Prostate gland (tissue), 2 donors: ENCODE data around the gene KCNK7. TPM values are rescaled to one million over a fixed set of nuclear protein-coding genes. Genes with fewer than 3 reads are reported as not detected.

Source experiments
- DNase-seq: peaks from one replicate; pipeline ENCODE4 v3.0.0-alpha.2; 2019; ENCODE audit warnings: low spot score
- H3K27ac ChIP-seq, 2 donors: fragments of 200-600 bp; sonication (generic); 2 replicates each; pipeline ENCODE4 v1.5.1; 2017 to 2019
- H3K27me3 ChIP-seq: fragments of 200-600 bp; sonication (generic); replicated peaks from 2 replicates; pipeline ENCODE4 v1.5.1; 2019; ENCODE audit not compliant: insufficient read depth
- H3K36me3 ChIP-seq, 2 donors: fragments of 200-600 bp; sonication (generic); 1 replicate in 1 of 2; 2 replicates in 1 of 2; pipeline versions ENCODE4 v1.5.1 to v1.8.1; 2017 to 2019
- H3K4me1 ChIP-seq: fragments of 200-600 bp; sonication (generic); replicated peaks from 2 replicates; pipeline ENCODE4 v1.5.1; 2019
- H3K4me3 ChIP-seq, 2 donors: fragments of 200-600 bp; sonication (generic); 2 replicates each; pipeline ENCODE4 v1.5.1; 2017 to 2019
- H3K9me3 ChIP-seq: fragments of 200-600 bp; sonication (generic); 2 replicates; pipeline ENCODE4 v1.5.1; 2017
- CTCF ChIP-seq, 4 experiments: fragments of 200-600 bp in 2 of 4; fragments of 450-650 bp in 2 of 4; sonication (generic) in 2 of 4; IDR thresholded peaks; 1 replicate in 3 of 4; 2 replicates in 1 of 4; pipeline ENCODE4 v1.5.1; 2016 to 2019; ENCODE audit warnings: antibody characterized with exemption in 4 of 4, mild to moderate bottlenecking in 2 of 4, moderate library complexity in 2 of 4
- POLR2A ChIP-seq: fragments of 450-650 bp; IDR thresholded peaks from one replicate; pipeline ENCODE4 v1.6.1; 2016; ENCODE audit warnings: antibody characterized with exemption, mild to moderate bottlenecking
- POLR2AphosphoS5 ChIP-seq: sonication (generic); formaldehyde crosslinking; IDR thresholded peaks from one replicate; pipeline ENCODE4 v1.6.1; 2017; ENCODE audit warnings: antibody characterized with exemption
- WGBS: methylation state at CpG from one replicate; pipeline ENCODE4 v1.1.5; 2018; 5-methylcytosine and 5-hydroxymethylcytosine counted together
- intact Hi-C: fragments of 100-400 bp; cut with DNase I; formaldehyde crosslinking; loops from one replicate; pipeline ENCODE4 v1.14.2; 2022
- total RNA-seq, 2 donors: library from RNA; depleted of rRNA; stranded (reverse); fragments of >200 nt; gene quantifications; one replicate each; pipeline ENCODE4 v1.1.0, GENCODE V29; 2016

Gene KCNK7
- total RNA-seq, 2 donors from 2014 or later: 0.74 TPM; not detected in 1

GRCh38 chr11:65592858-65593517 lies 2.6 kb downstream of the KCNK7 start:
- WGBS: 65% methylated on average over 22 of the region's 22 CpGs
- no peak overlapping the region for H3K4me3 ChIP-seq
- H3K27ac ChIP-seq: peak overlapping the region; percentile 29 to 47
- TF ChIP-seq CTCF (IDR thresholded peaks at IDR 0.05) (no peak), POLR2AphosphoS5 (peak; percentile 72), POLR2A (peak; percentile 13)
- H3K4me1 ChIP-seq: no peaks in the 10 kb centered on the region
- intact Hi-C loops: no loop called here
- DNase-seq: peak; percentile 64
- H3K9me3 ChIP-seq: no peaks in the 10 kb centered on the region
- no peaks in the 10 kb centered on the region for H3K27me3 ChIP-seq
- H3K36me3 ChIP-seq: peaks cover 0 to 9% of the 10 kb centered on the region in 2 donors

- peak overlapping the region; percentile 29 to 47 for H3K27ac ChIP-seq
- H3K4me3 ChIP-seq: no peak overlapping the region
- TF ChIP-seq POLR2AphosphoS5 (no peak), CTCF (IDR thresholded peaks at IDR 0.05) (peak in 2 of 4 experiments; percentile 23 to 35)
- intact Hi-C loops: no loop called here
- WGBS: 39% methylated on average over 73 of the region's 106 CpGs
- DNase-seq: no peak
- H3K36me3 ChIP-seq: peaks cover 0 to 5% of the 10 kb centered on the region in 2 donors
- no peaks in the 10 kb centered on the region for H3K27me3 ChIP-seq
- no peaks in the 10 kb centered on the region for H3K4me1 ChIP-seq
- H3K9me3 ChIP-seq: no peaks in the 10 kb centered on the region
Measured at GRCh38 chr11:65591939-65592857, 3.4 kb downstream of the KCNK7 start.

GRCh38 chr11:65590240-65590738 lies 5.3 kb downstream of the KCNK7 start:
- H3K9me3 ChIP-seq: no peaks in the 10 kb centered on the region
- H3K4me1 ChIP-seq: no peaks in the 10 kb centered on the region
- 50% methylated on average over 8 of the region's 8 CpGs for WGBS
- H3K4me3 ChIP-seq: no peak overlapping the region
- intact Hi-C loops: no loop called here
- H3K27ac ChIP-seq: no peak overlapping the region
- peaks cover 0 to 8% of the 10 kb centered on the region in 2 donors for H3K36me3 ChIP-seq
- H3K27me3 ChIP-seq: no peaks in the 10 kb centered on the region
- TF ChIP-seq POLR2AphosphoS5 (no peak), POLR2A (no peak), CTCF (IDR thresholded peaks at IDR 0.05) (no peak)
- DNase-seq: no peak

- intact Hi-C loops: no loop called here
- peaks cover 0 to 11% of the 10 kb centered on the region in 2 donors for H3K36me3 ChIP-seq
- 67% methylated on average over 9 of the region's 9 CpGs for WGBS
- TF ChIP-seq CTCF (IDR thresholded peaks at IDR 0.05) (no peak), POLR2AphosphoS5 (no peak), POLR2A (no peak)
- H3K27me3 ChIP-seq: no peaks in the 10 kb centered on the region
- DNase-seq: no peak
- no peak overlapping the region for H3K4me3 ChIP-seq
- H3K9me3 ChIP-seq: no peaks in the 10 kb centered on the region
- no peaks in the 10 kb centered on the region for H3K4me1 ChIP-seq
- no peak overlapping the region for H3K27ac ChIP-seq
Measured at GRCh38 chr11:65589444-65590239, 6.0 kb downstream of the KCNK7 start.
